SK-N-SH treated with all-trans-retinoic acid at 6 μM for 48 hours (cell line): ENCODE results near the gene CIRBP.

Experiments used
- ATAC-seq: fragments of 200-7000 bp; cut with Tn5 transposase; 3 replicates; pipeline ENCODE4 v1.9.1; 2020; ENCODE audit warnings: mild to moderate bottlenecking, moderate library complexity
- BACH2 ChIP-seq: fragments of 250-450 bp; sonication (Bioruptor Pico); IDR thresholded peaks from 2 replicates; pipeline ENCODE4 v1.9.0; 2021; ENCODE audit warnings: mild to moderate bottlenecking, borderline replicate concordance
- CSDC2 ChIP-seq: fragments of 250-450 bp; sonication (Bioruptor Pico); IDR thresholded peaks from 2 replicates; pipeline ENCODE4 v1.5.0; 2020; ENCODE audit warnings: mild to moderate bottlenecking, moderate library complexity
- ESRRG ChIP-seq: fragments of 250-450 bp; sonication (Bioruptor Pico); IDR thresholded peaks from 2 replicates; pipeline ENCODE4 v1.6.1; 2021; ENCODE audit warnings: mild to moderate bottlenecking
- ISL1 ChIP-seq: fragments of 250-450 bp; sonication (Bioruptor Pico); IDR thresholded peaks from 2 replicates; pipeline ENCODE4 v2.1.2; 2022; ENCODE audit warnings: mild to moderate bottlenecking, moderate library complexity
- OSR1 ChIP-seq: fragments of 250-450 bp; sonication (Bioruptor Pico); IDR thresholded peaks from 2 replicates; pipeline ENCODE4 v1.8.0; 2022; ENCODE audit warnings: moderate library complexity, mild to moderate bottlenecking, inconsistent platforms
- PPARA ChIP-seq: fragments of 250-450 bp; sonication (Bioruptor Pico); IDR thresholded peaks from 2 replicates; pipeline ENCODE4 v1.5.0; 2020; ENCODE audit warnings: mild to moderate bottlenecking, borderline replicate concordance
- SNAI2 ChIP-seq: fragments of 250-450 bp; sonication (Bioruptor Pico); IDR thresholded peaks from 2 replicates; pipeline ENCODE4 v1.5.0; 2020; ENCODE audit warnings: mild to moderate bottlenecking, moderate library complexity
- TCF4 ChIP-seq: fragments of 250-450 bp; sonication (Bioruptor Pico); IDR thresholded peaks from 2 replicates; pipeline ENCODE4 v1.8.0; 2021; ENCODE audit warnings: mild to moderate bottlenecking, moderate library complexity, borderline replicate concordance
- TOX ChIP-seq: fragments of 250-450 bp; sonication (Bioruptor Pico); IDR thresholded peaks from 2 replicates; pipeline ENCODE4 v1.8.0; 2021; ENCODE audit warnings: mild to moderate bottlenecking, moderate library complexity, borderline replicate concordance
- ZC3H10 ChIP-seq: fragments of 250-450 bp; sonication (Bioruptor Pico); IDR thresholded peaks from 2 replicates; pipeline ENCODE4 v1.5.1; 2021; ENCODE audit warnings: mild to moderate bottlenecking, moderate library complexity
- ZFP3 ChIP-seq: fragments of 250-450 bp; sonication (Bioruptor Pico); IDR thresholded peaks from 2 replicates; pipeline ENCODE4 v1.5.0; 2020; ENCODE audit warnings: mild to moderate bottlenecking, moderate library complexity
- ZNF565 ChIP-seq: fragments of 450-650 bp; formaldehyde crosslinking; conservative IDR thresholded peaks from 2 replicates; pipeline ENCODE4 v1.5.0; 2020; ENCODE audit warnings: low read depth, mild to moderate bottlenecking, moderate library complexity
- TF ChIP-seq, protein P1 (sequence below): fragments of 250-450 bp; sonication (Bioruptor Pico); IDR thresholded peaks from 2 replicates; pipeline ENCODE4 v1.5.1; 2021; ENCODE audit warnings: mild to moderate bottlenecking, moderate library complexity
- TF ChIP-seq, protein P2 (sequence below): fragments of 250-450 bp; sonication (Bioruptor Pico); IDR thresholded peaks from 2 replicates; pipeline ENCODE4 v1.5.1; 2020; ENCODE audit warnings: low read depth, mild to moderate bottlenecking, moderate library complexity
- TF ChIP-seq, protein P3 (sequence below): fragments of 250-450 bp; sonication (Bioruptor Pico); IDR thresholded peaks from 2 replicates; pipeline ENCODE4 v1.8.0; 2020; ENCODE audit warnings: mild to moderate bottlenecking, moderate library complexity, borderline replicate concordance
- TF ChIP-seq, protein P4 (sequence below): fragments of 250-450 bp; sonication (Bioruptor Pico); IDR thresholded peaks from 2 replicates; pipeline ENCODE4 v1.5.0; 2020; ENCODE audit warnings: mild to moderate bottlenecking, moderate library complexity

CIRBP gene

DNA sequence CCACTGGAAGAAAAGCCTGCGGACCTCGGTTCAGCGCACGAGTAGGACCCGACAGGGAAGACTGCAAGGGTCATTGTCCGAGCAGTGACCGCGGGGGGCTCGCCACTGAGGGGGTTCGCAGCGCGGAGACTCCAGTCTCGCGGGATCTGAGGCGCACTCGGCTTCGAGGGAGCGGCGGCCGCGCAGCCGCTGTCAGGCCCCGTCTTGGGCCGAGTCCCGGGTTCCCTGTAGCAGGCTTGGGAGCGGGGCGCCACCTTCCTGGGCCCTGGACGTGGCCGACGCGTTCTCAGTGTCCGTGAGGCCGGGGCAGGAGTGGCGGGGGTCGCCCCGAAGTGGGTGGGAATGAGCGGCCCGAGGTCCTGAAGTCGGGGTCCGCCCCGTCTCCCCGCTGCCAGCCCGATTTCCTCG is 5.7 kb downstream of the CIRBP start:
- TF ChIP-seq TCF4 (CRISPR knock-in tag) (no peak), ISL1 (CRISPR knock-in tag) (no peak), ZFP3 (CRISPR knock-in tag) (no peak), OSR1 (CRISPR knock-in tag) (no peak), BACH2 (no peak), SNAI2 (CRISPR knock-in tag) (no peak)
- TF ChIP-seq, protein P1, sequence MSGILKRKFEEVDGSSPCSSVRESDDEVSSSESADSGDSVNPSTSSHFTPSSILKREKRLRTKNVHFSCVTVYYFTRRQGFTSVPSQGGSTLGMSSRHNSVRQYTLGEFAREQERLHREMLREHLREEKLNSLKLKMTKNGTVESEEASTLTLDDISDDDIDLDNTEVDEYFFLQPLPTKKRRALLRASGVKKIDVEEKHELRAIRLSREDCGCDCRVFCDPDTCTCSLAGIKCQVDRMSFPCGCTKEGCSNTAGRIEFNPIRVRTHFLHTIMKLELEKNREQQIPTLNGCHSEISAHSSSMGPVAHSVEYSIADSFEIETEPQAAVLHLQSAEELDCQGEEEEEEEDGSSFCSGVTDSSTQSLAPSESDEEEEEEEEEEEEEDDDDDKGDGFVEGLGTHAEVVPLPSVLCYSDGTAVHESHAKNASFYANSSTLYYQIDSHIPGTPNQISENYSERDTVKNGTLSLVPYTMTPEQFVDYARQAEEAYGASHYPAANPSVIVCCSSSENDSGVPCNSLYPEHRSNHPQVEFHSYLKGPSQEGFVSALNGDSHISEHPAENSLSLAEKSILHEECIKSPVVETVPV: no peak
- ATAC-seq: peak; percentile 17

DNA sequence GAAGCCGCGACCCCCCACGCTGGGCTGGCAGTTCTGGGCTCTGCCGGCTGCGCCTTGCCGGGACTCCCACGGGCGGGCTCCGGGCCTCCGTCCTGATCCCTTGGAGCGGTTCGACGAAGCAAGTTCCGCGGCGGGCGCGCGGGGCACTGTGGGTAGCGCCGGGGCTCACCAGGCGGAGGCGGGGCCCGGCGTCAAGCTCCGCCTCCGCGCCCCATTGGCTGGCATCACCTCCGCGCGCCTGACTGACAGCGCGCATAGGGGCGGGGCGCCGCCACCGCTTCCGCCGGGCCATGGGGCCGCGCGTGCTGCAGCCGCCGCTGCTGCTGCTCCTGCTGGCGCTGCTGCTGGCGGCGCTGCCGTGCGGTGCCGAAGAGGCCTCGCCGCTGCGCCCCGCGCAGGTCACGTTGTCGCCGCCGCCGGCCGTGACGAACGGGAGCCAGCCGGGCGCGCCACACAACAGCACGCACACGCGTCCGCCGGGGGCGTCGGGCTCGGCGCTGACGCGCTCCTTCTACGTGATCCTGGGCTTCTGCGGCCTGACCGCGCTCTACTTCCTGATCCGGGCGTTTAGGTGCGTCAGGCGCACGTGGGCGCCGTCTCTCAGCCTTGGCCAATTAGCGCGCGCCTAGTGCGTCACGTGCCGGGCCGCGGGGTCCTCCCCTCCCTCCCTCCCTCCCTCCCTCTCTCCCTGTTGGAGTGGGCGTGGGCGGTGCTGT is 6.3 kb downstream of the CIRBP start, which contains the start of gene FAM174C:
TSS of gene FAM174C (plus strand) at position 271 of the 716 bp plus-strand sequence. CDS start at position 291, 20 bp downstream.
- TF ChIP-seq, protein P2, sequence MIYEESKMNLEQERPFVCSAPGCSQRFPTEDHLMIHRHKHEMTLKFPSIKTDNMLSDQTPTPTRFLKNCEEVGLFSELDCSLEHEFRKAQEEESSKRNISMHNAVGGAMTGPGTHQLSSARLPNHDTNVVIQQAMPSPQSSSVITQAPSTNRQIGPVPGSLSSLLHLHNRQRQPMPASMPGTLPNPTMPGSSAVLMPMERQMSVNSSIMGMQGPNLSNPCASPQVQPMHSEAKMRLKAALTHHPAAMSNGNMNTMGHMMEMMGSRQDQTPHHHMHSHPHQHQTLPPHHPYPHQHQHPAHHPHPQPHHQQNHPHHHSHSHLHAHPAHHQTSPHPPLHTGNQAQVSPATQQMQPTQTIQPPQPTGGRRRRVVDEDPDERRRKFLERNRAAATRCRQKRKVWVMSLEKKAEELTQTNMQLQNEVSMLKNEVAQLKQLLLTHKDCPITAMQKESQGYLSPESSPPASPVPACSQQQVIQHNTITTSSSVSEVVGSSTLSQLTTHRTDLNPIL: no peak
- TF ChIP-seq TOX (CRISPR knock-in tag): no peak
- TF ChIP-seq ZC3H10 (CRISPR knock-in tag): peak; percentile 67; the same call in 1 of the 2 replicates
- TF ChIP-seq CSDC2 (CRISPR knock-in tag): no peak
- TF ChIP-seq, protein P3, sequence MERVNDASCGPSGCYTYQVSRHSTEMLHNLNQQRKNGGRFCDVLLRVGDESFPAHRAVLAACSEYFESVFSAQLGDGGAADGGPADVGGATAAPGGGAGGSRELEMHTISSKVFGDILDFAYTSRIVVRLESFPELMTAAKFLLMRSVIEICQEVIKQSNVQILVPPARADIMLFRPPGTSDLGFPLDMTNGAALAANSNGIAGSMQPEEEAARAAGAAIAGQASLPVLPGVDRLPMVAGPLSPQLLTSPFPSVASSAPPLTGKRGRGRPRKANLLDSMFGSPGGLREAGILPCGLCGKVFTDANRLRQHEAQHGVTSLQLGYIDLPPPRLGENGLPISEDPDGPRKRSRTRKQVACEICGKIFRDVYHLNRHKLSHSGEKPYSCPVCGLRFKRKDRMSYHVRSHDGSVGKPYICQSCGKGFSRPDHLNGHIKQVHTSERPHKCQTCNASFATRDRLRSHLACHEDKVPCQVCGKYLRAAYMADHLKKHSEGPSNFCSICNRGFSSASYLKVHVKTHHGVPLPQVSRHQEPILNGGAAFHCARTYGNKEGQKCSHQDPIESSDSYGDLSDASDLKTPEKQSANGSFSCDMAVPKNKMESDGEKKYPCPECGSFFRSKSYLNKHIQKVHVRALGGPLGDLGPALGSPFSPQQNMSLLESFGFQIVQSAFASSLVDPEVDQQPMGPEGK: 0 out of 2 replicates have a peak, but pooled peaks have one; percentile 23
- TF ChIP-seq ISL1 (CRISPR knock-in tag): no peak
- peak; percentile 76 for ATAC-seq

DNA sequence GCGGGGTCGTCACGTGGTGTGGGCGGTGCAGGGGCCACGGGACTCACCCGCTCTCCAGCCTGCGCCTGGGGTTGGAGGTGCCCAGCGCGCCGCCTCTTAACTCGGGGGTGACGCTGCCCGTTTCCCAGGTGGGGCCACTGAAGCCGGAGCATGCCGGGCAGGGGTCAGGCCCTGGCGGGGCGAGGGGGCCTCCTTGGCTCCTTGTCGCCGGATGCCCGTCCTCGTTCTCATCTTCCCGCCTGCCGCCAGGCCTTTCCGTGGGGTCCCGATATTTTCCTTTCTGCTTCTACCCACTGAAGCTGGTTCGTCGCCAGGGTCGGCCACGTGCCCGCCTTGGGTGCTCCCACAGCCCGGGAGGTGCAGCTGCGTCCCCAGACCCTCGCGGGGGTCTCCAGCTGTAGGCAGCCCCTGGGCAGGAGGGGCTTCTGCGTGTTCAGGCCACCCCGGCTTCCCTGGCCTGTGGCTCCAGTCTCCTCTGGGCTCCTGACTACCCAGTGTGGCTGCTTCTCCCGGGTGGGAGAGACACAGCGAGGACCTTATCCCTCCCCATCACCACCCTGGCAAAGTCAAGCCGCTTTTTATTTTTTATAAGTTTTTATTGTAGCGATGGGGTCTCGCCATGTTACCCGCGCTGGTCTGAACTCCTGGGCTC is 7.0 kb downstream of the CIRBP start:
- TF ChIP-seq, protein P1: no peak
- TF ChIP-seq, protein P4, sequence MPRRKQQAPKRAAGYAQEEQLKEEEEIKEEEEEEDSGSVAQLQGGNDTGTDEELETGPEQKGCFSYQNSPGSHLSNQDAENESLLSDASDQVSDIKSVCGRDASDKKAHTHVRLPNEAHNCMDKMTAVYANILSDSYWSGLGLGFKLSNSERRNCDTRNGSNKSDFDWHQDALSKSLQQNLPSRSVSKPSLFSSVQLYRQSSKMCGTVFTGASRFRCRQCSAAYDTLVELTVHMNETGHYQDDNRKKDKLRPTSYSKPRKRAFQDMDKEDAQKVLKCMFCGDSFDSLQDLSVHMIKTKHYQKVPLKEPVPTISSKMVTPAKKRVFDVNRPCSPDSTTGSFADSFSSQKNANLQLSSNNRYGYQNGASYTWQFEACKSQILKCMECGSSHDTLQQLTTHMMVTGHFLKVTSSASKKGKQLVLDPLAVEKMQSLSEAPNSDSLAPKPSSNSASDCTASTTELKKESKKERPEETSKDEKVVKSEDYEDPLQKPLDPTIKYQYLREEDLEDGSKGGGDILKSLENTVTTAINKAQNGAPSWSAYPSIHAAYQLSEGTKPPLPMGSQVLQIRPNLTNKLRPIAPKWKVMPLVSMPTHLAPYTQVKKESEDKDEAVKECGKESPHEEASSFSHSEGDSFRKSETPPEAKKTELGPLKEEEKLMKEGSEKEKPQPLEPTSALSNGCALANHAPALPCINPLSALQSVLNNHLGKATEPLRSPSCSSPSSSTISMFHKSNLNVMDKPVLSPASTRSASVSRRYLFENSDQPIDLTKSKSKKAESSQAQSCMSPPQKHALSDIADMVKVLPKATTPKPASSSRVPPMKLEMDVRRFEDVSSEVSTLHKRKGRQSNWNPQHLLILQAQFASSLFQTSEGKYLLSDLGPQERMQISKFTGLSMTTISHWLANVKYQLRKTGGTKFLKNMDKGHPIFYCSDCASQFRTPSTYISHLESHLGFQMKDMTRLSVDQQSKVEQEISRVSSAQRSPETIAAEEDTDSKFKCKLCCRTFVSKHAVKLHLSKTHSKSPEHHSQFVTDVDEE (CRISPR knock-in tag): peak; percentile 30; the same call in 1 of the 2 replicates
- no peak for TF ChIP-seq ISL1 (CRISPR knock-in tag)
- no peak; the same call in 2 of the 3 replicates for ATAC-seq

DNA sequence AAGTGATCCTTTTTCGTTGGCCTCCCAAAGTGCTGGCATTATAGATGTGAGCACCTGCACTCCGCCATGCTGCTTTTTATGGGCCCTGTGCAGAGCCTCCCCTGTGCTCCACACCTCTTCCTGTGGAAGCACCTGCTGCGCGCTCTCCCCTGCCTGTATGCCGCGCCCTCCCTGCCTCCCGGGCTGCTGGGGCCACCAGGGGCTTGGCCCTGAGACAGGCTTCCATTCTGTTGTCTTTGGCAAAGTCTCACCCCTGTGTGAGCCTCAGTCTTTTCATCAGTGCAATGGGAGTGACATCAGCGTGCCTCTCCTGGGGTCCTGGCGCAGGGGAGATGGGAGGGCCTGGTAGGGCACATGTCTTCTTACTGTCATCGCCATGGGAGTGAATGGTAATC is 7.5 kb downstream of the CIRBP start:
- ATAC-seq: no peak
- TF ChIP-seq ZNF565 (CRISPR knock-in tag) (no peak), PPARA (no peak), OSR1 (CRISPR knock-in tag) (no peak), ESRRG (CRISPR knock-in tag) (no peak), CSDC2 (CRISPR knock-in tag) (no peak), BACH2 (no peak), SNAI2 (CRISPR knock-in tag) (no peak), TCF4 (CRISPR knock-in tag) (no peak)
- TF ChIP-seq, protein P3: no peak
- TF ChIP-seq, protein P2: no peak
